SU-DHL-6 (cell line): Measurements from ENCODE around the gene FOXC2.

Experiments used
- H2AFZ ChIP-seq: fragments of 200-600 bp; sonication (generic); 2 replicates; pipeline ENCODE4 v1.6.1; 2014; ENCODE audit warnings: low read depth, mild to moderate bottlenecking, moderate library complexity, mixed read lengths, antibody characterized with exemption, low read length; ENCODE audit not compliant: severe bottlenecking
- H3F3A ChIP-seq: fragments of 200-600 bp; shearing (Covaris generic); 2 replicates; pipeline ENCODE4 v1.6.0; 2016; ENCODE audit warnings: antibody characterized with exemption, mild to moderate bottlenecking; ENCODE audit not compliant: insufficient read depth
- H3K27ac ChIP-seq: fragments of 200-600 bp; sonication (generic); 2 replicates; pipeline ENCODE4 v1.5.1; 2016; ENCODE audit warnings: low read depth, mild to moderate bottlenecking, low read length, moderate library complexity, mixed read lengths
- H3K27me3 ChIP-seq: fragments of 200-600 bp; sonication (generic), shearing (Covaris generic); 2 replicates; pipeline ENCODE4 v1.6.0; 2014; ENCODE audit warnings: mild to moderate bottlenecking, low read length
- H3K36me3 ChIP-seq: fragments of 200-600 bp; sonication (generic); 2 replicates; pipeline ENCODE4 v1.6.1; 2014; ENCODE audit warnings: mild to moderate bottlenecking, low read length, mixed read lengths
- H3K4me2 ChIP-seq: fragments of 300-600, 200-600 bp; shearing (Covaris generic), sonication (generic); 2 replicates; pipeline ENCODE4 v1.6.0; 2014; ENCODE audit warnings: low read length, low read depth, mild to moderate bottlenecking; ENCODE audit not compliant: poor library complexity, severe bottlenecking
- H3K4me3 ChIP-seq: fragments of 200-600 bp; sonication (generic); 2 replicates; pipeline ENCODE4 v1.5.1; 2014; ENCODE audit warnings: antibody characterized with exemption, low read length, mild to moderate bottlenecking, mixed read lengths; ENCODE audit not compliant: insufficient read depth, poor library complexity, severe bottlenecking
- H3K79me2 ChIP-seq: fragments of 200-600 bp; sonication (generic); 2 replicates; pipeline ENCODE4 v1.6.1; 2014; ENCODE audit warnings: mild to moderate bottlenecking, low read length, moderate library complexity; ENCODE audit not compliant: insufficient read depth
- H3K9ac ChIP-seq: fragments of 200-600 bp; sonication (generic); 2 replicates; pipeline ENCODE4 v1.7.0; 2014; ENCODE audit warnings: mild to moderate bottlenecking, low read length
- H3K9me2 ChIP-seq: fragments of 200-600 bp; sonication (generic); replicated peaks from 2 replicates; pipeline ENCODE4 v1.6.1; 2014; ENCODE audit warnings: low read length; ENCODE audit not compliant: insufficient read depth
- H3K9me3 ChIP-seq: fragments of 200-600 bp; sonication (generic); 2 replicates; pipeline ENCODE4 v1.6.1; 2014; ENCODE audit warnings: low read length, mixed read lengths; ENCODE audit not compliant: insufficient read depth
- H4K20me1 ChIP-seq: fragments of 200-600 bp; sonication (generic); 2 replicates; pipeline ENCODE4 v1.6.1; 2014; ENCODE audit warnings: low read depth, mild to moderate bottlenecking, antibody characterized with exemption, low read length, moderate library complexity, mixed read lengths
- EZH2phosphoT487 ChIP-seq: fragments of 200-600 bp; sonication (generic), shearing (Covaris generic); conservative IDR thresholded peaks from 2 replicates; pipeline ENCODE4 v1.6.1; 2018; ENCODE audit warnings: mild to moderate bottlenecking, antibody characterized with exemption, low read length, moderate library complexity, mixed read lengths
- TF ChIP-seq, protein P1 (sequence below): fragments of 200-600 bp; sonication (generic); IDR thresholded peaks from one replicate; pipeline ENCODE4 v1.5.1; 2017; ENCODE audit warnings: antibody characterized with exemption, mild to moderate bottlenecking, low read length, moderate library complexity; ENCODE audit not compliant: insufficient read depth, poor library complexity, severe bottlenecking

Gene FOXC2

DNA sequence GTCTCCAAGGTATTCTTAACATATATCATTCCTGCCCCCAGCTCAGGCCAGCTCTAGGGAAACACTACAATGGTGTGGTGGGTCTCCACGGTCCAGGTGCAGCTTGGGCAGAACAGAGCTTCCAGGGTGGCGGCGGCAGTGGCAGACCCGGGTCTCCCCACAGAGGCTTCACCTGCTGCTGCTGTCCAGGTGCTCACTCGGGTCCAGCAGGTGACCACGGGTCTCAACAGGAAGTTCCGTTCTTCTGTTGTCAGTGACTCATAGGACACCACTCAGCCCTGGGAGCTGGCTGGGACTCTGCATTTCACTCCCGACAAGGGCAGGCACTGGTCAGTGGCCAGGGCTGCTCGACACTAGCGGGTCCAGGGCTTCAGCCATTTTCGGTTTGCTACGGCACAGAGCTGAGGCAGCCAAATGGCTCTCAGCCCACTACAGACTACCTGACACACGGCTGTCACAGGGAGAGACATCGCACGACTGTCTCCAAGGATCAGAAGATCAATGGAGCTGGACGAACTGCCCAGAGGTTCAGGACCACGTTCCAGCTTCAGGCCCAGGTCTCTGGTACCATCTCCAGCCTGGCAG lies 28.3 kb upstream of the FOXC2 start:
- Histone ChIP-seq H2AFZ (no peak overlapping the region), H3K79me2 (no peaks in the 10 kb centered on the region), H3K9me2 (no peaks in the 10 kb centered on the region), H3K27me3 (no peaks in the 10 kb centered on the region), H4K20me1 (no peaks in the 10 kb centered on the region), H3K4me2 (no peak overlapping the region), H3K4me3 (no peak overlapping the region), H3K27ac (no peak overlapping the region), H3K9me3 (no peaks in the 10 kb centered on the region), H3F3A (no peaks in the 10 kb centered on the region), H3K36me3 (no peaks in the 10 kb centered on the region), H3K9ac (no peak overlapping the region)
- no peak for TF ChIP-seq EZH2phosphoT487
- TF ChIP-seq, protein P1, sequence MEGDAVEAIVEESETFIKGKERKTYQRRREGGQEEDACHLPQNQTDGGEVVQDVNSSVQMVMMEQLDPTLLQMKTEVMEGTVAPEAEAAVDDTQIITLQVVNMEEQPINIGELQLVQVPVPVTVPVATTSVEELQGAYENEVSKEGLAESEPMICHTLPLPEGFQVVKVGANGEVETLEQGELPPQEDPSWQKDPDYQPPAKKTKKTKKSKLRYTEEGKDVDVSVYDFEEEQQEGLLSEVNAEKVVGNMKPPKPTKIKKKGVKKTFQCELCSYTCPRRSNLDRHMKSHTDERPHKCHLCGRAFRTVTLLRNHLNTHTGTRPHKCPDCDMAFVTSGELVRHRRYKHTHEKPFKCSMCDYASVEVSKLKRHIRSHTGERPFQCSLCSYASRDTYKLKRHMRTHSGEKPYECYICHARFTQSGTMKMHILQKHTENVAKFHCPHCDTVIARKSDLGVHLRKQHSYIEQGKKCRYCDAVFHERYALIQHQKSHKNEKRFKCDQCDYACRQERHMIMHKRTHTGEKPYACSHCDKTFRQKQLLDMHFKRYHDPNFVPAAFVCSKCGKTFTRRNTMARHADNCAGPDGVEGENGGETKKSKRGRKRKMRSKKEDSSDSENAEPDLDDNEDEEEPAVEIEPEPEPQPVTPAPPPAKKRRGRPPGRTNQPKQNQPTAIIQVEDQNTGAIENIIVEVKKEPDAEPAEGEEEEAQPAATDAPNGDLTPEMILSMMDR: no peak

DNA sequence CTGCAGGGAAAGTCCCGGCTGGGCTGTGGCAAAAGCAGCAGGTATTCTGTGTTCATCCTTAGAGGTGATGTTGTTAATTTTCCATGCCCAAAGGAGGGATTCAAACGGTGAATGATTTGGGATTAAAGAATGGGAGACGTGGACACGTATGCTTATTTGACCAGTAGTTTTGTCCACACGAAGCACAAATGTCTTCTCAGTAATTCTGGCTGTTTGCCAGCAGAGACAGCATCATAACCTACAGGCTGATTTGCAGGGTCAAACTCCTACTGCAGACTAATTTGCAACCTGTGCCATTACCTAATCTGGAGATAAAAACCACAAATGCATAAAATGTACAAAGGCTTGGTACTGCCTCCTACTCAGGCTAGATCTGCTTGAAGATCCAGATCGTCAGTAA lies 25.7 kb upstream of the FOXC2 start:
- no peaks in the 10 kb centered on the region for H3K9me3 ChIP-seq
- no peaks in the 10 kb centered on the region for H4K20me1 ChIP-seq
- no peak overlapping the region for H3K9ac ChIP-seq
- TF ChIP-seq, protein P1: no peak
- H2AFZ ChIP-seq: no peak overlapping the region
- H3K9me2 ChIP-seq: no peaks in the 10 kb centered on the region
- H3K36me3 ChIP-seq: no peaks in the 10 kb centered on the region
- H3K27me3 ChIP-seq: no peaks in the 10 kb centered on the region
- no peak overlapping the region for H3K4me3 ChIP-seq
- no peaks in the 10 kb centered on the region for H3K79me2 ChIP-seq
- H3K4me2 ChIP-seq: no peak overlapping the region
- no peaks in the 10 kb centered on the region for H3F3A ChIP-seq
- no peak overlapping the region for H3K27ac ChIP-seq

DNA sequence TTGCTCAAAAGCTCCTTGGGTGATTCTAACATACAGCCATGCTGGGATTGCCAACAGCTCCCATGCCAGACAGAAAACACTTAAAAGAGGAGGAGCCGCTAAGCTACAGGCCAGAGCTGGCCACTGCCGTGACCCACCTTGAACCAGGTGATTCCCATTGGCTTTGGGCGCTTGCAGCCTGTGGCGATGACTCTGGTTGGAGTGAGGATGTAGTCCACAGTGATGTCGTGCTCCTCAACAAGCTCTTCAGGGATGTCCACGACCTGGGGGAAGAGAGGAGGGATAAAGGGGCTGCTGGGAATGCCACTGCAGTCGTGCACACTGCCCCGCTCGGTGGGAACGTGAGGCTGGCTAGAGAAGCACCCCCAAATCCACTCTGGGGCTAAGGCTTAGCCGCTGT lies 25.1 kb upstream of the FOXC2 start:
- no peaks in the 10 kb centered on the region for H3K79me2 ChIP-seq
- no peaks in the 10 kb centered on the region for H3K27me3 ChIP-seq
- no peaks in the 10 kb centered on the region for H4K20me1 ChIP-seq
- H2AFZ ChIP-seq: no peak overlapping the region
- no peak overlapping the region for H3K27ac ChIP-seq
- H3F3A ChIP-seq: no peaks in the 10 kb centered on the region
- H3K9me3 ChIP-seq: no peaks in the 10 kb centered on the region
- no peak overlapping the region for H3K9ac ChIP-seq
- H3K4me3 ChIP-seq: no peak overlapping the region
- H3K4me2 ChIP-seq: no peak overlapping the region
- no peak for TF ChIP-seq EZH2phosphoT487
- TF ChIP-seq, protein P1: no peak
- H3K9me2 ChIP-seq: no peaks in the 10 kb centered on the region
- H3K36me3 ChIP-seq: no peaks in the 10 kb centered on the region
